GM23248 (cell line): ENCODE data around the gene SNAP23. TPM values are rescaled to one million over a fixed set of nuclear protein-coding genes. Genes with fewer than 3 reads are reported as not detected.

Experiments
- DNase-seq: peaks from one replicate; pipeline ENCODE4 v3.0.0-alpha.2; 2015
- H2AFZ ChIP-seq: fragments of 200-600 bp; sonication (generic); 2 replicates; pipeline ENCODE4 v1.6.1; 2016; ENCODE audit warnings: antibody characterized with exemption
- H3F3A ChIP-seq: fragments of 200-600 bp; sonication (generic); 2 replicates; pipeline ENCODE4 v1.6.1; 2016; ENCODE audit warnings: mild to moderate bottlenecking, antibody characterized with exemption, mixed run types; ENCODE audit not compliant: insufficient read depth
- H3K27ac ChIP-seq: fragments of 200-600 bp; sonication (generic); 2 replicates; pipeline ENCODE4 v1.5.1; 2016; ENCODE audit warnings: mild to moderate bottlenecking
- H3K27me3 ChIP-seq: fragments of 200-600 bp; sonication (generic); replicated peaks from 2 replicates; pipeline ENCODE4 v1.6.1; 2016; ENCODE audit warnings: mild to moderate bottlenecking; ENCODE audit not compliant: insufficient read depth
- H3K36me3 ChIP-seq: fragments of 200-600 bp; sonication (generic); 2 replicates; pipeline ENCODE4 v1.6.1; 2016; ENCODE audit warnings: low read depth, mild to moderate bottlenecking
- H3K4me1 ChIP-seq: fragments of 200-600 bp; sonication (generic); 2 replicates; pipeline ENCODE4 v1.6.1; 2016; ENCODE audit warnings: mild to moderate bottlenecking; ENCODE audit not compliant: insufficient read depth
- H3K4me2 ChIP-seq: fragments of 200-600 bp; sonication (generic); one replicate; pipeline ENCODE4 v1.6.1; 2016; ENCODE audit warnings: mild to moderate bottlenecking; ENCODE audit not compliant: unreplicated experiment
- H3K4me3 ChIP-seq: fragments of 200-600 bp; sonication (generic); 2 replicates; pipeline ENCODE4 v1.5.1; 2016; ENCODE audit warnings: mild to moderate bottlenecking
- H3K79me2 ChIP-seq: fragments of 200-600 bp; sonication (generic); 2 replicates; pipeline ENCODE4 v1.6.1; 2016; ENCODE audit warnings: mild to moderate bottlenecking; ENCODE audit not compliant: insufficient read depth
- H3K9ac ChIP-seq: fragments of 200-600 bp; sonication (generic); 2 replicates; pipeline ENCODE4 v1.6.1; 2016; ENCODE audit warnings: mild to moderate bottlenecking
- H3K9me2 ChIP-seq: fragments of 200-600 bp; sonication (generic); 2 replicates; pipeline ENCODE4 v1.6.1; 2016; ENCODE audit warnings: mixed run types, mild to moderate bottlenecking, moderate library complexity; ENCODE audit not compliant: insufficient read depth
- H3K9me3 ChIP-seq: fragments of 200-600 bp; sonication (generic); one replicate; pipeline ENCODE4 v1.6.1; 2017; ENCODE audit warnings: low read depth
- H4K20me1 ChIP-seq: fragments of 200-600 bp; sonication (generic); 2 replicates; pipeline ENCODE4 v1.6.0; 2016; ENCODE audit not compliant: insufficient read depth
- EZH2 ChIP-seq: fragments of 200-600 bp; sonication (generic); IDR thresholded peaks from 2 replicates; pipeline ENCODE4 v1.6.1; 2018; ENCODE audit warnings: antibody characterized with exemption, mild to moderate bottlenecking; ENCODE audit not compliant: insufficient read depth, poor library complexity, severe bottlenecking
- EZH2phosphoT487 ChIP-seq: fragments of 200-600 bp; sonication (generic); IDR thresholded peaks from 2 replicates; pipeline ENCODE4 v1.6.1; 2018; ENCODE audit warnings: antibody characterized with exemption, moderate library complexity, mild to moderate bottlenecking, low read depth; ENCODE audit not compliant: insufficient read depth
- WGBS, 2 experiments: methylation state at CpG; one replicate each; pipeline ENCODE4 v1.1.6; 2015 to 2017; ENCODE audit warnings: low lambda C conversion rate in 2 of 2, low coverage in 1 of 2; ENCODE audit errors: missing lambda C conversion rate in 2 of 2; 5-methylcytosine and 5-hydroxymethylcytosine counted together
- in situ Hi-C: fragments of 300-500 bp; cut with MboI; formaldehyde crosslinking; loops from 2 replicates; pipeline ENCODE4 v1.15.0; 2020
- polyA plus RNA-seq: library from polyadenylated mRNA; unstranded; fragments of >200 nt; fragmentation: Nextera tagmentation; extraction: Ambion mirVana; gene quantifications from 2 replicates; pipeline ENCODE4 v1.2.1, GENCODE V29; 2016
- total RNA-seq: library from RNA; depleted of rRNA; stranded (reverse); fragments of >200 nt; shearing (Covaris generic); gene quantifications from 2 replicates; pipeline ENCODE4 v1.2.3, GENCODE V29; 2014

Gene SNAP23
- total and polyA plus RNA-seq, 2 experiments from 2014 or later, result 57.0 to 61.7 TPM

DNA sequence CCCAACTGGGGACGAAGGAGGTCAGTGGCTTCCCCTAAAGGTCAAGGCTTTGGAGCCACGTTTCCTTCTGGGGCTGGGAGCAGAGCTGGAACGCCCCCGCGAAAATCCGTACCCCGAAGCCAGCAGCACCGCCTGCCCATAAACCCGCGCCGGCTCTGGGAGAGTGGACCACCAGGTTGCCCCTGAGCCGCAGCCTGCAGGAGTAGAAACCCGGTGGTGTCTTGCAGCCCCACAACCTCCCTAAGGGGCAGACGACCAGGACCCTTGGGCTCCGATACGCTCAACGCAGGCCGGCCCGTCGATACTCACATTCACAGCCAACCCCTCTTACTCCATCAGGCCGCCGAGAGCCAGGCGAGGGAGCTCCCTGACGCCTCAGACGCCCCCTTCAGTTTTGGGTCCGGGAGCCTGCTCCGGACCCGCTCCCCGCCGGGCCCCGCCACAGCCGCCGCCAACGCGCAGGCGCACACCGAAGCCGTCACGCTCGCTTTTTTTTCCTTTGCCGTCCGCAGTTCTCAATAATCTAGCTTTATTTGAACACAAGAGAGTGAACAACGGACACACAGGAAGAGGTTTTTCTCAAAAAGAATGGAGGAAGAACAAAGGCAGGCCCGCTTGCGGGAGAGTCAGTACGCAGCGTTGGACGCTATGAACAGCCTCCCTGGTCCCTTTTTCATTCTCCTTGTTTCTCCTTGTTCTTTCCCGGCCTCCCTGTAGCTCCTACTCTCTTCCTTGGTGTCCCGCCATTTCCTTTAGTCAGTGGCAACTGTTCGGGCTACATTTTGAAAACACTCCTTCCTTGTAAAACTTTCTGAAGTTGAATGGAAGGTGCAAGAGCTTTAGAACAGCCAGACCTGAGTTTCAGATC lies 4.5 kb upstream of the SNAP23 start, which contains the start of gene ZNF106:
ZNF106 (minus strand) TSS at position 471 of the 868 bp plus-strand sequence. CDS start 18,852 bp downstream, outside the sequence.
- Histone ChIP-seq H3K9me2 (no peaks in the 10 kb centered on the region), H3K4me1 (peaks cover 21% of the 10 kb centered on the region), H3K9ac (peak within 1 kb of the TSS; percentile 97), H3K4me3 (peak within 1 kb of the TSS; percentile 89), H3K9me3 (no peaks in the 10 kb centered on the region), H3K4me2 (peak within 1 kb of the TSS; percentile 100), H3F3A (peaks cover 25% of the 10 kb centered on the region), H3K79me2 (peaks cover 54% of the 10 kb centered on the region), H4K20me1 (0 out of 2 replicates have a peak, but pooled peaks cover 3% of the 10 kb centered on the region), H3K36me3 (no peaks in the 10 kb centered on the region), H3K27me3 (no peaks in the 10 kb centered on the region), H2AFZ (peak within 1 kb of the TSS; percentile 95), H3K27ac (peak within 1 kb of the TSS; percentile 98)
- TF ChIP-seq EZH2 (no peak), EZH2phosphoT487 (no peak)
- 1% methylated on average over 51 of the region's 51 CpGs for WGBS, 2 experiments
- peak; percentile 94 for DNase-seq
- in situ Hi-C loops, result no loop called here

DNA sequence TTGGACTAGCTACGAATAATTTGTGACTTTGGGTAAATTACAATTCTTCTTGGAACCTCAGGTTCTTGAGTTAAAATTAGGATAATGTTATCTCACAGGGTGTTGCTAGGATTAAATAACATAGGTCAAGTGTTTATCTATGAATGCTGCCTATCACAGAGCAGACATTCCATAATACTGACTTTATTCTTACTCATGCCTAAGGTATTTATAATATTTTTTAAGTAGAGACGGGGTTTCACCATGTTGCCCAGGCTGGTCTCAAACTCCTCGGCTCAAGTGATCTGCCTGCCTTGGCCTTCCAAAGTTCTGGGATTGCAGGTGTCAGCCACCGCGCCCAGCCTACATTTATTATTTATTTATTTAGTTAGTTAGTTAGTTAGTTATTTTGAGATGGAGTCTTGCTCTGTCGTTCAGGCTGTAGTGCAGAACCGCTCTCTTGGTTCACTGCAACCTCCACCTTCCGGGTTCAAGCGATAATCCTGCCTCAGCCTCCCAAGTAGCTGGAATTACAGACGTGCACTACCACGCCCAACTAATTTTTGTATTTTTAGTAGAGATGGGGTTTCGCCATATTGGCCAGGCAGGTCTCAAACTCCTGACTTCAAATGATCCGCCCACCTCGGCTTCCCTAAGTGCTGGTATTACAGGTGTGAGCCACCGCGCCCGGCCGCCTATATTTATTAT lies 3.8 kb upstream of the SNAP23 start:
- peak; percentile 56 for DNase-seq
- 82 to 84% methylated on average over 18 of the region's 18 CpGs for WGBS, 2 experiments
- Histone ChIP-seq H4K20me1 (0 out of 2 replicates have a peak, but pooled peaks cover 3% of the 10 kb centered on the region), H3K36me3 (no peaks in the 10 kb centered on the region), H3K9me2 (no peaks in the 10 kb centered on the region), H3K4me2 (peak overlapping the region; percentile 100), H3K27ac (peak overlapping the region; percentile 98), H3K4me1 (peaks cover 27% of the 10 kb centered on the region), H3K9ac (peak overlapping the region; percentile 97), H3K27me3 (no peaks in the 10 kb centered on the region), H3K79me2 (peaks cover 54% of the 10 kb centered on the region), H3F3A (peaks cover 29% of the 10 kb centered on the region), H3K4me3 (peak overlapping the region; percentile 89), H2AFZ (peak overlapping the region; percentile 95), H3K9me3 (no peaks in the 10 kb centered on the region)
- TF ChIP-seq EZH2phosphoT487, result no peak
- TF ChIP-seq EZH2, result no peak
- in situ Hi-C loops, result no loop called here

DNA sequence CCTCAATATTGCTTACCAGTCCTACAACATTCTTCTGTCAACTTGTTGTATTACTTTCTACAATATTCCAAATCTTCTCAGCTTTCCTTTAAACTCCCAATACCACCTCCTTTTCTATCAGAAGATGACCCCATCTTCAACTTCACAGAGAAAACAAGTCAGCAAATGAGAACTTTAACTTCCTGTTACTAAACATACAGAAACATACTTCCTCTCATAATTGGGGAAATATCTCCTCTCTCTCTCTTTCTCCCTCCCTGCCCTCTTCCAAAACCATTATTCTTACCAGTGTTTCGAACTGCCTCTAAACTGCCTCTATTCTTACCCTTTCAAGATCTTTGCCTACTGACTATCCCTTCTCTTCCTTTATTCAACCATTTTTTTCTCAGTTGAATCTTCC lies 1.8 kb upstream of the SNAP23 start:
- no peaks in the 10 kb centered on the region for H3K9me3 ChIP-seq
- 92 to 94% methylated on average over 1 of the region's 1 CpG for WGBS, 2 experiments
- DNase-seq, result no peak
- peak overlapping the region; percentile 45 for H2AFZ ChIP-seq
- no peaks in the 10 kb centered on the region for H3K36me3 ChIP-seq
- no peak overlapping the region for H3K9ac ChIP-seq
- H3K4me3 ChIP-seq, result no peak overlapping the region
- no peaks in the 10 kb centered on the region for H3K27me3 ChIP-seq
- H4K20me1 ChIP-seq, result no peaks in the 10 kb centered on the region
- TF ChIP-seq EZH2, result no peak
- no peak for TF ChIP-seq EZH2phosphoT487
- peaks cover 54% of the 10 kb centered on the region for H3K79me2 ChIP-seq
- in situ Hi-C loops, result no loop called here
- peak overlapping the region; percentile 97 for H3K27ac ChIP-seq
- H3F3A ChIP-seq, result peaks cover 32% of the 10 kb centered on the region
- H3K4me2 ChIP-seq, result no peak overlapping the region
- H3K9me2 ChIP-seq, result no peaks in the 10 kb centered on the region
- H3K4me1 ChIP-seq, result peaks cover 27% of the 10 kb centered on the region

DNA sequence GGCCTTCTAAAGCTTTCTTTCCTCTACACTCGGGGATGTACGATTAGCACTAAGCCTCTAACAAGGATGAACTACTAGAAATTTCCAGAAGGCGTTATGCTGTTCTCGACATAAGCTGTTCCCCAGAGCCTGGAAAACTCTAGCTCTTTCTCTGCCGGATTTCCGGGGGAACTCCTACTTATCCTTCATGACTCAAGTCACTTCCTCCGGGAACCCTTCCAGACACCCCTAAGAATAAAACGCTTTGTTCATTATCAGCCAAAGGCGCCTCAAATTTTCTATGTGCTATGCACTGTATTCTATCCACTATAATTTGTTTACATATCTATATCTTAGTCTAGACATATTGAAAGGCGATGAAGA lies 455 bp upstream of the SNAP23 start:
- WGBS, 2 experiments, result 1 to 2% methylated on average over 10 of the region's 10 CpGs
- TF ChIP-seq EZH2 (no peak), EZH2phosphoT487 (no peak)
- Histone ChIP-seq H3K4me1 (peaks cover 36% of the 10 kb centered on the region), H3K4me2 (peak overlapping the region; percentile 96), H3K9me2 (no peaks in the 10 kb centered on the region), H2AFZ (peak overlapping the region; percentile 92), H3K27me3 (no peaks in the 10 kb centered on the region), H3K9ac (peak overlapping the region; percentile 86), H3K79me2 (peaks cover 51% of the 10 kb centered on the region), H4K20me1 (no peaks in the 10 kb centered on the region), H3K4me3 (peak overlapping the region; percentile 96), H3K36me3 (no peaks in the 10 kb centered on the region), H3K27ac (peak overlapping the region; percentile 97), H3F3A (peaks cover 39% of the 10 kb centered on the region), H3K9me3 (no peaks in the 10 kb centered on the region)
- DNase-seq, result peak; percentile 90
- in situ Hi-C loops, result no loop called here
